Fibroblast of peridontal ligament (primary cell): ENCODE measurements around the gene PLTP.
A peak's percentile ranks its signal among the peaks of the same experiment; 100 is the strongest.
"Not testable (repeated sequence)": the region's sequence is repeated elsewhere in the genome, so short reads cannot be mapped to it uniquely, and the experiment has no call there.

ENCODE experiments used
- DNase-seq: peaks from one replicate; pipeline ENCODE4 v3.0.0-alpha.2; 2010; ENCODE audit errors: extremely low read depth

PLTP gene

GRCh38 chr20:45911486-45912343 lies at the start of gene PLTP:
PLTP (minus strand) TSS chr20:45912155; CDS start chr20:45911452, 703 bp downstream.
- DNase-seq, result peak; percentile 65

GRCh38 chr20:45959956-45960630 lies 48.1 kb upstream of the PLTP start:
- no peak for DNase-seq

GRCh38 chr20:45959126-45959525 lies 47.2 kb upstream of the PLTP start:
- no peak for DNase-seq

- DNase-seq, result no peak
These were observed 46.6 kb upstream of the PLTP start for GRCh38 chr20:45958593-45958992.

GRCh38 chr20:45957021-45957941 lies 45.3 kb upstream of the PLTP start:
- no peak for DNase-seq

GRCh38 chr20:45956326-45956725 lies 44.4 kb upstream of the PLTP start:
- DNase-seq, result not testable (repeated sequence)

GRCh38 chr20:45953672-45954071 lies 41.7 kb upstream of the PLTP start:
- no peak for DNase-seq

GRCh38 chr20:45952861-45953260 lies 40.9 kb upstream of the PLTP start:
- no peak for DNase-seq

GRCh38 chr20:45951925-45952834 lies 40.2 kb upstream of the PLTP start:
- DNase-seq, result no peak

GRCh38 chr20:45950330-45950646 lies 38.3 kb upstream of the PLTP start:
- DNase-seq, result no peak

- DNase-seq, result no peak
These were observed 37.8 kb upstream of the PLTP start for GRCh38 chr20:45949542-45950329.

GRCh38 chr20:45948742-45949541 lies 37.0 kb upstream of the PLTP start:
- no peak for DNase-seq

GRCh38 chr20:45948261-45948733 lies 36.3 kb upstream of the PLTP start:
- no peak for DNase-seq

GRCh38 chr20:45947110-45947866 lies 35.3 kb upstream of the PLTP start:
- DNase-seq, result no peak

- DNase-seq, result no peak
These were observed 34.4 kb upstream of the PLTP start for GRCh38 chr20:45946149-45946970.

- DNase-seq, result no peak
These were observed 33.8 kb upstream of the PLTP start for GRCh38 chr20:45945678-45946148.

- no peak for DNase-seq
These were observed 33.2 kb upstream of the PLTP start for GRCh38 chr20:45944965-45945677.
